Natural killer cell treated with Interleukin-12 subunit alpha and Interleukin-12 subunit beta and Interleukin-15 and Interleukin-18, amount 100 ng/mL, for 72 hours (primary cell): ENCODE measurements around the gene CYB561D1. TPM values are rescaled to one million over a fixed set of nuclear protein-coding genes. Genes with fewer than 3 reads are reported as not detected.
A peak's percentile ranks its signal among the peaks of the same experiment; 100 is the strongest.

ENCODE experiments used
- ATAC-seq, 2 donors: fragments of 150-1000 bp; cut with Tn5 transposase in 1 of 2; sonication (Bioruptor Pico), chemical (Tn5 transposase) in 1 of 2; 2 replicates each; pipeline ENCODE4 v1.10.0; 2021
- DNase-seq: peaks from one replicate; pipeline ENCODE4 v3.0.0; 2022; ENCODE audit warnings: low spot score
- H3K27ac Mint-ChIP-seq, 2 donors: 1 replicate in 1 of 2; 2 replicates in 1 of 2; pipeline ENCODE4 v1.8.0; 2022; ENCODE audit warnings: mixed read lengths in 2 of 2, mild to moderate bottlenecking in 1 of 2, moderate library complexity in 1 of 2
- H3K27me3 Mint-ChIP-seq, 2 donors: 1 replicate in 1 of 2; 2 replicates in 1 of 2; pipeline ENCODE4 v1.8.0; 2022; ENCODE audit warnings: mixed read lengths in 2 of 2
- H3K36me3 Mint-ChIP-seq: one replicate; pipeline ENCODE4 v1.8.0; 2022; ENCODE audit warnings: mixed read lengths
- H3K4me1 Mint-ChIP-seq, 2 donors: 1 replicate in 1 of 2; 2 replicates in 1 of 2; pipeline ENCODE4 v1.8.0; 2022; ENCODE audit warnings: low read depth in 2 of 2, mixed read lengths in 2 of 2, mild to moderate bottlenecking in 1 of 2
- H3K4me3 Mint-ChIP-seq: one replicate; pipeline ENCODE4 v1.8.0; 2022; ENCODE audit warnings: mixed read lengths
- H3K9me3 Mint-ChIP-seq: 2 replicates; pipeline ENCODE4 v1.8.0; 2022; ENCODE audit warnings: mixed read lengths
- total RNA-seq, 2 donors: library from RNA; stranded (reverse); gene quantifications; one replicate each; pipeline ENCODE4 v1.2.3, GENCODE V29; 2022

CYB561D1 gene
- total RNA-seq, 2 donors from 2014 or later = 13.1 to 18.7 TPM

DNA sequence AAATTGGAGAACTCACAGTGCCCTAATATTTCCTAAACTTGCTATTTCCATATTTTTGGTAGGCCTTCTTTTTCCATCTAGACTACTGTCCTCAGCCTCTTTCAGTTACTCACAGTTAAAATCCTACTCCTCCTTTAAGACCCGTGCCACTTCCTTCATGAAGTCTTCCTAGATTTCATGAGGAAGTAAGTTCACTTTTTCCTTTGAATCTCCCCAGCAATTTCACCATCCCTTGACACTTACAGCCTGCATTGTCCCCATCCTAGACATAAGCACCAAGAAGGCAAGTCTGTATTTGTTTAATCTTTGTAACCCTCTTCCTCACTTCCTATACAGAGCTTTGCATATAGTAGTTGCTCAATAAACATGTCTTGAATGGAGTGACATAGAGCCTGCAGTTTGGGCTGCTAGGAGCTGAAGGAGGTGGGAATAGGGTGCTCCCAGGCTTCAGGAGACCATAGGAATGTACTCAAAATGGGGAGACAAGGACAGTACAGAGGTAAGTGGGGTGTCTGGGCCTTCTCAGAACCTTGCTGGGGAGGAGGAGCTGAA, 40.5 kb downstream of the CYB561D1 start:
- no peaks in the 10 kb centered on the region for H3K36me3 Mint-ChIP-seq
- H3K4me1 Mint-ChIP-seq = peaks cover 5 to 6% of the 10 kb centered on the region in 2 donors
- no peaks in the 10 kb centered on the region for H3K9me3 Mint-ChIP-seq
- DNase-seq (no peak), ATAC-seq (no peak)
- H3K4me3 Mint-ChIP-seq = no peak overlapping the region
- no peak overlapping the region for H3K27ac Mint-ChIP-seq
- no peaks in the 10 kb centered on the region for H3K27me3 Mint-ChIP-seq

DNA sequence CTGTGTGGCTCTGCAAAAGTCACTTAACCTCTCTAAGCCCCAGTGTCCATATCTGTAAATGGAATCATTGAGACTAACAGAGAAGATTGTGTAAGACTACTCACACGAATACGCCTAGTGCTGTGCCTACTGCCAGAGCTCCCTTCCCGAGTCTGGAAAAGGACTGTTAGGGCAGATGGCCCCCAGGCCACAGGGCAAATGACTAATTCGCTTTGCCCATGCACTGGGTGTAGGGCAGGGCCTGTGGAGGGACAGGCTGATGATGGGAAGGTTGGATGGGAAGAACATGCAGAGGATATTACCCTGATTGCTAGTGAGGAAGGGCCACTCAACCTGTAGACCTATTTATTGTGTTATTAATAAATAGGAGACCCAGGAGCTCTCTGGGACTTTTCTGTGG, 41.6 kb downstream of the CYB561D1 start:
- peaks cover 5 to 6% of the 10 kb centered on the region in 2 donors for H3K4me1 Mint-ChIP-seq
- no peaks in the 10 kb centered on the region for H3K9me3 Mint-ChIP-seq
- DNase-seq (no peak), ATAC-seq (no peak)
- no peak overlapping the region for H3K4me3 Mint-ChIP-seq
- no peaks in the 10 kb centered on the region for H3K27me3 Mint-ChIP-seq
- no peak overlapping the region for H3K27ac Mint-ChIP-seq
- no peaks in the 10 kb centered on the region for H3K36me3 Mint-ChIP-seq

GRCh38 chr1:109535971-109536491, 42.1 kb downstream of the CYB561D1 start:
- ATAC-seq (no peak), DNase-seq (no peak)
- Mint-ChIP-seq H3K27ac (no peak overlapping the region), H3K4me3 (no peak overlapping the region), H3K9me3 (no peaks in the 10 kb centered on the region), H3K4me1 (peaks cover 5 to 6% of the 10 kb centered on the region in 2 donors), H3K27me3 (no peaks in the 10 kb centered on the region), H3K36me3 (no peaks in the 10 kb centered on the region)

GRCh38 chr1:109537450-109538178, 43.7 kb downstream of the CYB561D1 start:
- no peaks in the 10 kb centered on the region for H3K9me3 Mint-ChIP-seq
- no peaks in the 10 kb centered on the region for H3K27me3 Mint-ChIP-seq
- no peak for ATAC-seq
- no peak overlapping the region for H3K27ac Mint-ChIP-seq
- peaks cover 2 to 3% of the 10 kb centered on the region in 2 donors for H3K4me1 Mint-ChIP-seq
- DNase-seq = no peak
- no peak overlapping the region for H3K4me3 Mint-ChIP-seq
- no peaks in the 10 kb centered on the region for H3K36me3 Mint-ChIP-seq

DNA sequence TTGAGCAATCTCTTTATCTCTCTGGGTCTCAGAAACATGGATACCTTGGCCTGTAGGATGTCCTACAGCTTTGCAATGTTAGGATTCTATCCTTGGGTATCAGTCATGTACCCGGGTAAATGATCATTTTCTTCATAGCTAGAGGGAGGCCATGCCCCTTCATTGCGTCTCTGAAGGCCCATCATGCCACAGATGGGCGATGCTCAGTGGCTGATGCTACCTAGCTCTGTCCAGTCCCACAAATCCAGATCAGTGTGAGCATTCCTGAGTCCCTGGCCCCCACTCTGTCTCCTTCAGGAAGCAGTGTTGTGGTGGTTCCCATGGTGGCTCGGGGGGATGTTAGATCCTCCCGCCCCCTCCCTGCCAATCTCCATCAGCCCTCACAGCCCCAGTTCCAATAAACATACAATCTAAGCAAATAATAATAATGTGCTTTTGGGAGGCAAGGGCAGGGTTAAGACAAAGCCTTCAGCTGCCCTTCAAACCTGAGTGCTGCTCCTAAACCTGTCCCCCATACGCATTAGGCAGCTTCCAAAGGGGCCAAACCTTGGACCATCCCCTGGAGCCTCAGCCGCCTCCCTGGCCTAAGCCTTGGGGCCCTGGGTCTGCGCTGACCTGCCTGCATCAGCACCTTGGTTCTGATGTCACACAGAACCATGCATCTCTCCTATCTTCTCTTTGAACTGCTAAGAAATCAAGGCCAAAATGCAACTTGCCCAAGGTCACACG, 45.1 kb downstream of the CYB561D1 start:
- no peak for DNase-seq

GRCh38 chr1:109539676-109540075, 45.8 kb downstream of the CYB561D1 start, which contains the start of gene GPR61:
Gene GPR61 (plus strand): TSS chr1:109539872. CDS start chr1:109543023, 3,151 bp downstream.
- Mint-ChIP-seq H3K4me1 (no peaks in the 10 kb centered on the region), H3K9me3 (no peaks in the 10 kb centered on the region), H3K36me3 (no peaks in the 10 kb centered on the region), H3K4me3 (no peak within 1 kb of the TSS), H3K27me3 (no peaks in the 10 kb centered on the region), H3K27ac (no peak within 1 kb of the TSS)
- ATAC-seq (no peak), DNase-seq (no peak)

More for the DNA sequence above, 45.1 kb downstream of the CYB561D1 start:
- Mint-ChIP-seq H3K27ac (no peak overlapping the region), H3K36me3 (no peaks in the 10 kb centered on the region), H3K27me3 (no peaks in the 10 kb centered on the region), H3K4me3 (no peak overlapping the region), H3K9me3 (no peaks in the 10 kb centered on the region), H3K4me1 (no peaks in the 10 kb centered on the region)
- ATAC-seq = no peak

DNA sequence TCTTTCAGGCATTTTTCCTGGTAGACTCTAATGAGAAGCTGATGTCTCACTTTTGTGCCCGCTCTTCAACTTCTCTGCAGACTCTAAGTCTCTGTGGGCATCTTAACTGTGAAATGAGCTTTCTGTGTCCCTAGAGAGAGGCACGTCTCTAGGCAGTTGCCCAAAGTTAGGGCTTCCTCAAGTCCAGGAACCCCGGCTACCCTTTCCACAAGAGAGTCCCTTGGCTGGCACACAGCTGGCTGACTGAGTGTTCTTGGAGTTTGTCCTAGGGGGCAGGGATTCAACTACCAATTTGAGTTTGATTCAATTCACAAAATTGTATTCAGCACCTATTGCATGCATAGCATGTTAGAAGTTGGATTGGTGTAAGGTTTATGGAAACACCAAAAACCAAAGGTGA, 47.2 kb downstream of the CYB561D1 start:
- Mint-ChIP-seq H3K27ac (no peak overlapping the region), H3K36me3 (no peaks in the 10 kb centered on the region), H3K4me1 (peaks cover under 1% of the 10 kb centered on the region in 2 donors), H3K27me3 (no peaks in the 10 kb centered on the region), H3K9me3 (no peaks in the 10 kb centered on the region), H3K4me3 (no peak overlapping the region)
- ATAC-seq (no peak), DNase-seq (no peak)

DNA sequence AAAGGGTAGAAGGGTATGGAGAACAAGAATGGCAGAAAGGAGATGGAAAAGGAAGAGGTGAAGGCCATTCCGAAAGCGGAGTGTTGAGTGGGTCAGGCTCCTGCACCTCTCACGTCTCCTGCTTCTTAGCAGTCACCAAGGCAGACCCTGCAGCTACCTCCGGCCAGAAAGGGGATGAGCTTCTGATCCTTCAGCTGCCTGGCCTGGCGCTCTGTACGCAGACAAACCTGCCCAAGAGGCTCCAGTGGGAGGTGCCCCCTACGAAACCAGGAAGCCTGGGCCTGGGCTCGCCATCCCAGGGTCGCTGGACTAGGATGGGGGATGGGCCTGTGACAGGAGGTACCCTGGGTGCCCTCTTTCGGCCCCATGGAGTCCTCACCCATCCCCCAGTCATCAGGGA, 48.8 kb downstream of the CYB561D1 start:
- ATAC-seq (no peak), DNase-seq (no peak)
- Mint-ChIP-seq H3K4me3 (no peak overlapping the region), H3K9me3 (no peaks in the 10 kb centered on the region), H3K4me1 (peaks cover 14 to 16% of the 10 kb centered on the region in 2 donors), H3K27ac (no peak overlapping the region), H3K36me3 (peaks cover 2% of the 10 kb centered on the region), H3K27me3 (no peaks in the 10 kb centered on the region)

DNA sequence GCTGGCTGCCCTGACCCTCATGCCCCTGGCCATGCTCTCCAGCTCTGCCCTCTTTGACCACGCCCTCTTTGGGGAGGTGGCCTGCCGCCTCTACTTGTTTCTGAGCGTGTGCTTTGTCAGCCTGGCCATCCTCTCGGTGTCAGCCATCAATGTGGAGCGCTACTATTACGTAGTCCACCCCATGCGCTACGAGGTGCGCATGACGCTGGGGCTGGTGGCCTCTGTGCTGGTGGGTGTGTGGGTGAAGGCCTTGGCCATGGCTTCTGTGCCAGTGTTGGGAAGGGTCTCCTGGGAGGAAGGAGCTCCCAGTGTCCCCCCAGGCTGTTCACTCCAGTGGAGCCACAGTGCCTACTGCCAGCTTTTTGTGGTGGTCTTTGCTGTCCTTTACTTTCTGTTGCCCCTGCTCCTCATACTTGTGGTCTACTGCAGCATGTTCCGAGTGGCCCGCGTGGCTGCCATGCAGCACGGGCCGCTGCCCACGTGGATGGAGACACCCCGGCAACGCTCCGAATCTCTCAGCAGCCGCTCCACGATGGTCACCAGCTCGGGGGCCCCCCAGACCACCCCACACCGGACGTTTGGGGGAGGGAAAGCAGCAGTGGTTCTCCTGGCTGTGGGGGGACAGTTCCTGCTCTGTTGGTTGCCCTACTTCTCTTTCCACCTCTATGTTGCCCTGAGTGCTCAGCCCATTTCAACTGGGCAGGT, 49.5 kb downstream of the CYB561D1 start:
- Mint-ChIP-seq H3K4me1 (peaks cover 15 to 18% of the 10 kb centered on the region in 2 donors), H3K36me3 (peaks cover 5% of the 10 kb centered on the region), H3K27ac (no peak overlapping the region), H3K27me3 (no peaks in the 10 kb centered on the region), H3K9me3 (no peaks in the 10 kb centered on the region), H3K4me3 (no peak overlapping the region)
- DNase-seq (no peak), ATAC-seq (no peak)

DNA sequence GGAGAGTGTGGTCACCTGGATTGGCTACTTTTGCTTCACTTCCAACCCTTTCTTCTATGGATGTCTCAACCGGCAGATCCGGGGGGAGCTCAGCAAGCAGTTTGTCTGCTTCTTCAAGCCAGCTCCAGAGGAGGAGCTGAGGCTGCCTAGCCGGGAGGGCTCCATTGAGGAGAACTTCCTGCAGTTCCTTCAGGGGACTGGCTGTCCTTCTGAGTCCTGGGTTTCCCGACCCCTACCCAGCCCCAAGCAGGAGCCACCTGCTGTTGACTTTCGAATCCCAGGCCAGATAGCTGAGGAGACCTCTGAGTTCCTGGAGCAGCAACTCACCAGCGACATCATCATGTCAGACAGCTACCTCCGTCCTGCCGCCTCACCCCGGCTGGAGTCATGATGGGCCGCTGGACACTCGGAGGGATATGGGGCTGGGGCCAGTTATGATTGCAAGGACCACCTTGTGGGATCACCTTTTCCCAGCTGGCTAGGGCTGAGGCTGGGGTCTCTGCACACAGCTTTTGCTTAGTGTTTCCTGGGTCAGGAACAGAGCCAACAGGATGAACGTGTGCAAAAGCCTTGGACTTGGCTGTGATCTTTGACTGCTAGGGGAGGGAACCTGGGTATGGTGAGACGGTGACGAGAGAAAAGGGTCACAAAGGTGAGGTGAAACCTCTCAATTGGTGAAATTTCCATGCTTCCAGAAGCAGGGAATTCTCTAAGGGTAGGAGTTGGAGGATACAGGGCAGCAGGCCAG, 50.3 kb downstream of the CYB561D1 start:
- no peak for DNase-seq
- Mint-ChIP-seq H3K27ac (no peak overlapping the region), H3K9me3 (no peaks in the 10 kb centered on the region), H3K4me3 (no peak overlapping the region), H3K4me1 (peaks cover 19 to 24% of the 10 kb centered on the region in 2 donors), H3K36me3 (peaks cover 8% of the 10 kb centered on the region), H3K27me3 (no peaks in the 10 kb centered on the region)
- ATAC-seq = no peak

DNA sequence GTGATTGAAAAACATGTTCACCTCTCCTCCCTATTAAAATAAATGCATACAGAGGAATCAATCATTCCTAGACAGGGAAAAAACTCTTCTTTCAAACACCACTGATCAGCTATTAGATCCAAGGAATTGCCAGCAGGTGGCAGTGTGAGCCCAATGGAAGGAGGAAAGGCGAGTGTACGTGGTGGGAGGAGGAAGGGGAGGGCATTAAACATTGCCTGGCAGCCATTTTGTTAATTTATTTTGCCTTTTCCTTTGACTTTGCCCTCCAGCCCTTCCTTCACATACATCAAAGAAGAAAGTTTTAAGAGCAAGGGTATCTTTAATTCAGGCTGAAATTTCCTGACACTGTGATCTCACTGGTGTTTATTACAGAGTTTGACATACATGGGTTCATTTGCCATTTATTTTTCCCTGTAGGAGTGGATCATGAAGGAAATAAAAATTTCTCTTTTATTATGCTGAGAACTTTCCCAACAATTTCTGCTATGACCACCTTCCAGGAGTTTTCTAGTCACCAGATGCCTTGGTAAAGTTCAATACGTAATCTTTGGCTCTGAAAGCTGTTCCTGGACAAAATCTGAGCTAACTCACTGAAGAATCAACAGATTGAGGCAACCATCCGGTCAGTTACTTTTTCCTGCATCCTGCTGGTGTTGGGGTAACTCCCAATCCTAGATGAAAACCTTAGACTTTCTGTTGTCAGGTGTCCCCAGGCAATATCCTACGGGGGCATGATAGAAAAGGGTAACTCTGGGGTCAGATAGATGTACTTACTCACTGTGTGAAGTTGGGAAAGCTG, 52.6 kb downstream of the CYB561D1 start:
- peak overlapping the region; percentile 97 for H3K4me3 Mint-ChIP-seq
- no peaks in the 10 kb centered on the region for H3K27me3 Mint-ChIP-seq
- DNase-seq = peak; percentile 87
- H3K36me3 Mint-ChIP-seq = peaks cover 9% of the 10 kb centered on the region
- H3K27ac Mint-ChIP-seq = peak overlapping the region; percentile 91 to 98
- H3K9me3 Mint-ChIP-seq = no peaks in the 10 kb centered on the region
- ATAC-seq = peak; percentile 52 to 76
- H3K4me1 Mint-ChIP-seq = peaks cover 27 to 40% of the 10 kb centered on the region in 2 donors

DNA sequence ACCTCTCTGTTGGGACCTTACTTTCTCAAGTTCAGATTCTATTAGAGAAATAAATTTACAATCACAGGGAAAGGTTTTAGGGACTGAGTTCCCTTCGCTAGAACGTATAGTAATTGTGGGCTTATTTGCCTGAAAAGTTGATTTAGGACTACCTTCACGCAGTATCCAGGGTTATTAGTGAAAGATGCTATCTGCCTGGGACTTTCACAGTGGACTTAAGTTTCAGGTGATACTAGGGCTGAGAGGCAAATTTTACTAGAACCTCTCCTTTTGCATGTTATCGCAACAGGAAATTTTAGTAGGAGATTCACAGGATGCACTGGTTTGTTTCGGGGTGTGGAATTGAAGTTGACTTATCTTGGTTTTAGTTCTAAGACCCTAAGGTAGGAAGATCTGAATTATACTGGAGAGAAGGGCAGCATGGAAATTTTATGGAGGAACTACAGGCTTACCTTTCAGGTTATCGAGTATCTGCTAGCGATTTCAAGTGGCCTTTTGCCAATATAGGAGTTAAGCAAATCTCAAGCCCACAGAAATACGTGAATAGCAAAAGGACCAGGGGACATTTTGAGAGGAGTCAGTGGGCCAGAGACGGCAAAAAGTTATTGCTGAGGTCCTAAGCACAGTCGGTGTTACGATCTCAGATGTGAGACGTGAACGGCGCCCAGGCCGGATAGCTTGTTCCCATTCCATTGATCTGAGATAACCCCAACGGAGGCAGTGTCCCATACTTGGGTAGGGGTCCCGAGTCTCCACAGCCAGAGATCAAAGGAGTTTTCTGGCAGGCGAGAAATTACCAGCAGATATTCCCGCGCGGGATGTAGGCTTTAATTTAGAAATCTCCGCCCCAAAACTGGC, 53.8 kb downstream of the CYB561D1 start:
- ATAC-seq = no peak
- Mint-ChIP-seq H3K9me3 (no peaks in the 10 kb centered on the region), H3K27me3 (no peaks in the 10 kb centered on the region), H3K4me1 (peaks cover 29 to 40% of the 10 kb centered on the region in 2 donors), H3K27ac (peak overlapping the region; percentile 91 to 98), H3K36me3 (peaks cover 9% of the 10 kb centered on the region), H3K4me3 (peak overlapping the region; percentile 97)
- DNase-seq = no peak
